ENCODE measurements around the gene CRB1. TPM values are rescaled to one million over a fixed set of nuclear protein-coding genes. Genes with fewer than 3 reads are reported as not detected.

The CRB1 gene
- total and polyA plus RNA-seq, 2 experiments from 2014 or later: 0.27 to 0.56 TPM

- Mint-ChIP-seq H3K36me3 (ENCODE audit: low read depth) (no peaks in the 10 kb centered on the region), H3K4me3 (no peak overlapping the region), H3K4me1 (0 out of 3 replicates have a peak, but pooled peaks cover 2% of the 10 kb centered on the region), H3K9me3 (no peaks in the 10 kb centered on the region), H3K27ac (no peak overlapping the region), H3K27me3 (ENCODE audit: insufficient read depth, low read depth, poor library complexity) (peaks cover 2% of the 10 kb centered on the region)
- Histone ChIP-seq H3K27ac (ENCODE audit: low read depth) (no peak overlapping the region), H4K20me1 (replicated peaks; ENCODE audit: insufficient read depth) (no peaks in the 10 kb centered on the region; the same call in 1 of the 2 replicates), H3K79me2 (replicated peaks; ENCODE audit: insufficient read depth) (no peaks in the 10 kb centered on the region), H3K9me2 (ENCODE audit: insufficient read depth) (no peaks in the 10 kb centered on the region), H2AFZ (no peak overlapping the region), H3K36me3 (ENCODE audit: insufficient read depth) (no peaks in the 10 kb centered on the region), H3K27me3 (ENCODE audit: insufficient read depth) (no peaks in the 10 kb centered on the region), H3K4me1 (ENCODE audit: insufficient read depth) (no peaks in the 10 kb centered on the region), H3K4me3 (no peak overlapping the region), H3K4me2 (no peak overlapping the region), H3F3A (replicated peaks; ENCODE audit: low read depth) (no peaks in the 10 kb centered on the region)
- TF ChIP-seq JUNB (IDR thresholded peaks at IDR 0.05; ENCODE audit: unreplicated experiment) (no peak), NANOG (IDR thresholded peaks at IDR 0.05; ENCODE audit: borderline replicate concordance) (no peak), EZH2phosphoT487 (IDR thresholded peaks at IDR 0.05; ENCODE audit: unreplicated experiment) (no peak), ETS1 (IDR thresholded peaks at IDR 0.05) (no peak), ZNF331 (CRISPR knock-in tag; IDR thresholded peaks at IDR 0.05; ENCODE audit: low read depth) (no peak)
- TF ChIP-seq, protein P1, sequence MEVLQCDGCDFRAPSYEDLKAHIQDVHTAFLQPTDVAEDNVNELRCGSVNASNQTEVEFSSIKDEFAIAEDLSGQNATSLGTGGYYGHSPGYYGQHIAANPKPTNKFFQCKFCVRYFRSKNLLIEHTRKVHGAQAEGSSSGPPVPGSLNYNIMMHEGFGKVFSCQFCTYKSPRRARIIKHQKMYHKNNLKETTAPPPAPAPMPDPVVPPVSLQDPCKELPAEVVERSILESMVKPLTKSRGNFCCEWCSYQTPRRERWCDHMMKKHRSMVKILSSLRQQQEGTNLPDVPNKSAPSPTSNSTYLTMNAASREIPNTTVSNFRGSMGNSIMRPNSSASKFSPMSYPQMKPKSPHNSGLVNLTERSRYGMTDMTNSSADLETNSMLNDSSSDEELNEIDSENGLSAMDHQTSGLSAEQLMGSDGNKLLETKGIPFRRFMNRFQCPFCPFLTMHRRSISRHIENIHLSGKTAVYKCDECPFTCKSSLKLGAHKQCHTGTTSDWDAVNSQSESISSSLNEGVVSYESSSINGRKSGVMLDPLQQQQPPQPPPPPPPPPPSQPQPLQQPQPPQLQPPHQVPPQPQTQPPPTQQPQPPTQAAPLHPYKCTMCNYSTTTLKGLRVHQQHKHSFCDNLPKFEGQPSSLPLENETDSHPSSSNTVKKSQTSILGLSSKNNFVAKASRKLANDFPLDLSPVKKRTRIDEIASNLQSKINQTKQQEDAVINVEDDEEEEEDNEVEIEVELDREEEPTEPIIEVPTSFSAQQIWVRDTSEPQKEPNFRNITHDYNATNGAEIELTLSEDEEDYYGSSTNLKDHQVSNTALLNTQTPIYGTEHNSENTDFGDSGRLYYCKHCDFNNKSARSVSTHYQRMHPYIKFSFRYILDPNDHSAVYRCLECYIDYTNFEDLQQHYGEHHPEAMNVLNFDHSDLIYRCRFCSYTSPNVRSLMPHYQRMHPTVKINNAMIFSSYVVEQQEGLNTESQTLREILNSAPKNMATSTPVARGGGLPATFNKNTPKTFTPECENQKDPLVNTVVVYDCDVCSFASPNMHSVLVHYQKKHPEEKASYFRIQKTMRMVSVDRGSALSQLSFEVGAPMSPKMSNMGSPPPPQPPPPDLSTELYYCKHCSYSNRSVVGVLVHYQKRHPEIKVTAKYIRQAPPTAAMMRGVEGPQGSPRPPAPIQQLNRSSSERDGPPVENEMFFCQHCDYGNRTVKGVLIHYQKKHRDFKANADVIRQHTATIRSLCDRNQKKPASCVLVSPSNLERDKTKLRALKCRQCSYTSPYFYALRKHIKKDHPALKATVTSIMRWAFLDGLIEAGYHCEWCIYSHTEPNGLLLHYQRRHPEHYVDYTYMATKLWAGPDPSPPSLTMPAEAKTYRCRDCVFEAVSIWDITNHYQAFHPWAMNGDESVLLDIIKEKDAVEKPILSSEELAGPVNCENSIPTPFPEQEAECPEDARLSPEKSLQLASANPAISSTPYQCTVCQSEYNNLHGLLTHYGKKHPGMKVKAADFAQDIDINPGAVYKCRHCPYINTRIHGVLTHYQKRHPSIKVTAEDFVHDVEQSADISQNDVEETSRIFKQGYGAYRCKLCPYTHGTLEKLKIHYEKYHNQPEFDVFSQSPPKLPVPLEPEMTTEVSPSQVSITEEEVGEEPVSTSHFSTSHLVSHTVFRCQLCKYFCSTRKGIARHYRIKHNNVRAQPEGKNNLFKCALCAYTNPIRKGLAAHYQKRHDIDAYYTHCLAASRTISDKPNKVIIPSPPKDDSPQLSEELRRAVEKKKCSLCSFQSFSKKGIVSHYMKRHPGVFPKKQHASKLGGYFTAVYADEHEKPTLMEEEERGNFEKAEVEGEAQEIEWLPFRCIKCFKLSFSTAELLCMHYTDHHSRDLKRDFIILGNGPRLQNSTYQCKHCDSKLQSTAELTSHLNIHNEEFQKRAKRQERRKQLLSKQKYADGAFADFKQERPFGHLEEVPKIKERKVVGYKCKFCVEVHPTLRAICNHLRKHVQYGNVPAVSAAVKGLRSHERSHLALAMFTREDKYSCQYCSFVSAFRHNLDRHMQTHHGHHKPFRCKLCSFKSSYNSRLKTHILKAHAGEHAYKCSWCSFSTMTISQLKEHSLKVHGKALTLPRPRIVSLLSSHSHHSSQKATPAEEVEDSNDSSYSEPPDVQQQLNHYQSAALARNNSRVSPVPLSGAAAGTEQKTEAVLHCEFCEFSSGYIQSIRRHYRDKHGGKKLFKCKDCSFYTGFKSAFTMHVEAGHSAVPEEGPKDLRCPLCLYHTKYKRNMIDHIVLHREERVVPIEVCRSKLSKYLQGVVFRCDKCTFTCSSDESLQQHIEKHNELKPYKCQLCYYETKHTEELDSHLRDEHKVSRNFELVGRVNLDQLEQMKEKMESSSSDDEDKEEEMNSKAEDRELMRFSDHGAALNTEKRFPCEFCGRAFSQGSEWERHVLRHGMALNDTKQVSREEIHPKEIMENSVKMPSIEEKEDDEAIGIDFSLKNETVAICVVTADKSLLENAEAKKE (CRISPR knock-in tag; IDR thresholded peaks at IDR 0.05): no peak
- DNase-seq (ENCODE audit: low spot score): no peak
- ATAC-seq: no peak
Measured at GRCh38 chr1:197305925-197306324, 37.9 kb downstream of the CRB1 start.
